Hepatocyte (in vitro differentiated cells): ENCODE data around the gene CD248.

Source experiments
- EZH2 ChIP-seq: fragments of 200-600 bp; sonication (generic); IDR thresholded peaks from 2 replicates; pipeline ENCODE4 v1.6.1; 2016; ENCODE audit warnings: antibody characterized with exemption, mild to moderate bottlenecking, borderline replicate concordance
- EZH2phosphoT487 ChIP-seq: fragments of 200-600 bp; sonication (generic); IDR thresholded peaks from one replicate; pipeline ENCODE4 v1.6.1; 2018; ENCODE audit warnings: antibody characterized with exemption, mild to moderate bottlenecking, low read depth, moderate library complexity; ENCODE audit not compliant: unreplicated experiment, severe bottlenecking
- TF ChIP-seq, protein P1 (sequence below): fragments of 200-600 bp; sonication (generic); IDR thresholded peaks from 2 replicates; pipeline ENCODE4 v1.5.1; 2016; ENCODE audit warnings: antibody characterized with exemption, mild to moderate bottlenecking; ENCODE audit not compliant: poor library complexity

DNA sequence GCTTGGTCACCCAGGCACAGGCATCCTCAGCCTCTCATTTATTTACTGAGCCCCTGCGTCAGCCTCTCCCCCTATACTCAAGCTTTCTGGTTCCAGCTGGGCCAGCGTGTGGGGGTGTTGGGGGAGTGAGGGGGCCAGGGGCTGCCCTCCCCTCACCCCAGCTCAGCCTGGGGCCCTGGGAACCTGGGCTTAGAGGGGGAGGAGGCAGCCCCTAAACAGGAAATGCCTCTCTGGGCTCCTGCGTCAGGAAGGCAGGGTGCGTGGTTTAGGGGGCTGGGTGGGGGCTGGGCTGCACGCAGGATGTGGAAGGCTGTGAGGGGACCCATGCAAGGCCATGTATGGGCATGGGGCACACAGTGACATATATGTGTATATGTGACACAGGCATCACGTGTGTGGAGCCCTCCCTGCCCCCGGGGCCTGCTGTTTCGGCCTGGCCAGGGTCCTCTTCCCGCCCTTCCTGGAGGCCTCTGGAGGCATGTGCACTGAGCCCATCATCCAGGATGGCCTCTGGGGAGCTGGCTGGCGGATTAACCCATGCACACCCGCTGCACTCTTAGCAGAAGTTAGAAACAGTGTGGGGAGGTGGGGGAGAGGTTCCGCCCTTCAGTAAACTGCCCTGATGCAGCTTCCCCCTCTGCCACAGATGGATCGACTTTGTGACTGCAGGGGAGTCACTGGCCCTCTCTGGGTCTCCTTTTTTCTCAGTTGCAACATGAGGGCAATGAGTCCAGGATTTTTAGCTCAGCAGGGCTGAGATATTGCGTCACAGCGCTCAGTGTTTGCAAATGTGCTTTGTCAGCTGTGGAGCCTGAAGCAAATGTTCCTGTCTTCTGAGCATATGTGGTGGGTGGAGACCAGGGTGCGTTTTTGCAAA is 1.1 kb upstream of the CD248 start:
- TF ChIP-seq, protein P1, sequence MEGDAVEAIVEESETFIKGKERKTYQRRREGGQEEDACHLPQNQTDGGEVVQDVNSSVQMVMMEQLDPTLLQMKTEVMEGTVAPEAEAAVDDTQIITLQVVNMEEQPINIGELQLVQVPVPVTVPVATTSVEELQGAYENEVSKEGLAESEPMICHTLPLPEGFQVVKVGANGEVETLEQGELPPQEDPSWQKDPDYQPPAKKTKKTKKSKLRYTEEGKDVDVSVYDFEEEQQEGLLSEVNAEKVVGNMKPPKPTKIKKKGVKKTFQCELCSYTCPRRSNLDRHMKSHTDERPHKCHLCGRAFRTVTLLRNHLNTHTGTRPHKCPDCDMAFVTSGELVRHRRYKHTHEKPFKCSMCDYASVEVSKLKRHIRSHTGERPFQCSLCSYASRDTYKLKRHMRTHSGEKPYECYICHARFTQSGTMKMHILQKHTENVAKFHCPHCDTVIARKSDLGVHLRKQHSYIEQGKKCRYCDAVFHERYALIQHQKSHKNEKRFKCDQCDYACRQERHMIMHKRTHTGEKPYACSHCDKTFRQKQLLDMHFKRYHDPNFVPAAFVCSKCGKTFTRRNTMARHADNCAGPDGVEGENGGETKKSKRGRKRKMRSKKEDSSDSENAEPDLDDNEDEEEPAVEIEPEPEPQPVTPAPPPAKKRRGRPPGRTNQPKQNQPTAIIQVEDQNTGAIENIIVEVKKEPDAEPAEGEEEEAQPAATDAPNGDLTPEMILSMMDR = no peak
- no peak for TF ChIP-seq EZH2phosphoT487
- TF ChIP-seq EZH2 = no peak
